Brain microvascular endothelial cell (primary cell): ENCODE results near the gene RNF213.
A peak's percentile ranks its signal among the peaks of the same experiment; 100 is the strongest.
"Not testable (repeated sequence)": the region's sequence is repeated elsewhere in the genome, so short reads cannot be mapped to it uniquely, and the experiment has no call there.

Source experiments
- DNase-seq: peaks from one replicate; pipeline ENCODE4 v3.0.0-alpha.2; 2020
- H3K27ac ChIP-seq: fragments of 250-450 bp; sonication (Bioruptor Pico); 2 replicates; pipeline ENCODE4 v1.5.1; 2020; ENCODE audit warnings: mild to moderate bottlenecking, moderate library complexity
- H3K27me3 ChIP-seq: fragments of 250-450 bp; sonication (Bioruptor Pico); replicated peaks from 2 replicates; pipeline ENCODE4 v1.5.1; 2020; ENCODE audit warnings: mild to moderate bottlenecking
- H3K36me3 ChIP-seq: fragments of 250-450 bp; sonication (Bioruptor Pico); replicated peaks from 2 replicates; pipeline ENCODE4 v1.5.1; 2020; ENCODE audit warnings: mild to moderate bottlenecking
- H3K4me3 ChIP-seq: 2 replicates; pipeline ENCODE4 v1.5.1; 2011; ENCODE audit warnings: low read depth, mild to moderate bottlenecking, control low read depth, low read length, moderate library complexity
- CTCF ChIP-seq: IDR thresholded peaks from 2 replicates; pipeline ENCODE4 v1.5.1; 2011; ENCODE audit warnings: low read depth, mild to moderate bottlenecking, moderate library complexity, low read length, control low read depth, inconsistent platforms; ENCODE audit errors: missing control alignments
- in situ Hi-C: cut with HindIII; loops from 2 replicates; pipeline ENCODE4 v1.10.0; 2017; ENCODE audit warnings: low sequenced_read_pairs, low pct_ligation_motif_present

The RNF213 gene

GRCh38 chr17:80402959-80403358, 142.3 kb downstream of the RNF213 start:
- no peaks in the 10 kb centered on the region for H3K27me3 ChIP-seq

GRCh38 chr17:80406146-80406545, 145.5 kb downstream of the RNF213 start:
- in situ Hi-C loops, result no loop called here
- Histone ChIP-seq H3K36me3 (no peaks in the 10 kb centered on the region), H3K27me3 (no peaks in the 10 kb centered on the region), H3K4me3 (no peak overlapping the region), H3K27ac (no peak overlapping the region)
- DNase-seq, result no peak
- no peak for TF ChIP-seq CTCF

More at GRCh38 chr17:80402959-80403358, 142.3 kb downstream of the RNF213 start:
- Histone ChIP-seq H3K4me3 (no peak overlapping the region), H3K36me3 (no peaks in the 10 kb centered on the region), H3K27ac (no peak overlapping the region)
- TF ChIP-seq CTCF, result no peak
- in situ Hi-C loops, result no loop called here
- DNase-seq, result no peak

- in situ Hi-C loops, result not testable (repeated sequence)
Measured at GRCh38 chr17:80407917-80408316, 147.3 kb downstream of the RNF213 start.

GRCh38 chr17:80408872-80409271, 148.2 kb downstream of the RNF213 start:
- H3K27ac ChIP-seq, result no peak overlapping the region
- no peak for TF ChIP-seq CTCF
- no peaks in the 10 kb centered on the region for H3K27me3 ChIP-seq
- in situ Hi-C loops, result no loop called here
- no peaks in the 10 kb centered on the region for H3K36me3 ChIP-seq
- peak; percentile 15 for DNase-seq
- no peak overlapping the region for H3K4me3 ChIP-seq

More at GRCh38 chr17:80407917-80408316, 147.3 kb downstream of the RNF213 start:
- H3K4me3 ChIP-seq, H3K27ac ChIP-seq, DNase-seq, H3K27me3 ChIP-seq, H3K36me3 ChIP-seq: not testable (repeated sequence)

GRCh38 chr17:80409626-80410025, 149.0 kb downstream of the RNF213 start:
- H3K27ac ChIP-seq, result no peak overlapping the region
- in situ Hi-C loops, result no loop called here
- H3K4me3 ChIP-seq, result no peak overlapping the region
- no peaks in the 10 kb centered on the region for H3K27me3 ChIP-seq
- no peak for TF ChIP-seq CTCF
- H3K36me3 ChIP-seq, result no peaks in the 10 kb centered on the region
- DNase-seq, result no peak

- H3K27ac ChIP-seq, DNase-seq, H3K36me3 ChIP-seq, in situ Hi-C loops, H3K27me3 ChIP-seq, H3K4me3 ChIP-seq: not testable (repeated sequence)
Measured at GRCh38 chr17:80410441-80411087, 149.9 kb downstream of the RNF213 start.
